GM18520 (cell line): ENCODE data around the gene ARID4B.

Source experiments
- ATAC-seq: cut with Tn5 transposase; IDR thresholded peaks from one replicate; pipeline ENCODE4 v1.9.1; 2021; ENCODE audit not compliant: unreplicated experiment

Gene ARID4B

GRCh38 chr1:235129774-235130570 is 198.0 kb downstream of the ARID4B start:
- no peak for ATAC-seq

- peak; percentile 89 for ATAC-seq
These were observed 199.3 kb downstream of the ARID4B start, which contains the start of gene TOMM20 for GRCh38 chr1:235128456-235129328. Gene TOMM20, minus strand, starts transcription at chr1:235128837. Its CDS starts 122 bp downstream, at chr1:235128715.

- ATAC-seq: no peak
These were observed 200.1 kb downstream of the ARID4B start for GRCh38 chr1:235127732-235128455.

DNA sequence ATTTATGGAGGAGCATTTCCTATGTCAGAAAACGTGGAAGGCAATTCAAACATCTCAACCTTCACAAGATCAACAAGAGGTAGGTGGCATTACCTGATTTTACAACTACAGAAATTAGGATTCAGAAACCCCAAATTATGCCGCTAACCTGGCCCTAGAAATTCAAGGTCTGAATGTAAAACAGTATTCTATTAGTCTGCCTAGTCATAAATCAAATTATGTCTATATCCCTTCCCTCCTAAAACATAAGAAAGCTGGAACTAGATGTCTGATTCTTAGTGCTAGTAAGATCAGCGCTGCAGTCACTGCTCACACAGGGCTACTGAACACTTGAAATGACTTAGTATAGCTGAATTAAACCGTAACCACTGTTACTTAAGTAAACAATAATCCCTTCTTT is 200.8 kb downstream of the ARID4B start:
- no peak for ATAC-seq

GRCh38 chr1:235124665-235125064 is 203.3 kb downstream of the ARID4B start:
- no peak for ATAC-seq

DNA sequence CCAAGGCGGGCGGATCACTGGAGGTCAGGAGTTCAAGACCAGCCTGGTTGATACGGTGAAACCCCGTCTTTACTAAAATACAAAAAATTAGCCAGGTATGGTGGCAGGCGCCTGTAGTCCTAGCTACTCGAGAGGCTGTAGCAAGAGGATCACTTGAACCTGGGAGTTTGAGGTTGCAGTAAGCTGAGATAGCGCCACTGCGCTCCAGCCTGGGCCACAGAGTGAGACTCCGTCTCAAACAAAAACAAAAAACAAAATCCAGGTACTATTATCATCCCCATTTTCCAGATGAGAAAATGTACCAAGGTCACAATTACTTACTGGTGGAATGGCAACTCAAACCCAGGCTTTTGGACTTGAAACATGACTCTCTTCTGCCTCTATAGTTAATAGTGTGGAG is 203.9 kb downstream of the ARID4B start:
- no peak for ATAC-seq

DNA sequence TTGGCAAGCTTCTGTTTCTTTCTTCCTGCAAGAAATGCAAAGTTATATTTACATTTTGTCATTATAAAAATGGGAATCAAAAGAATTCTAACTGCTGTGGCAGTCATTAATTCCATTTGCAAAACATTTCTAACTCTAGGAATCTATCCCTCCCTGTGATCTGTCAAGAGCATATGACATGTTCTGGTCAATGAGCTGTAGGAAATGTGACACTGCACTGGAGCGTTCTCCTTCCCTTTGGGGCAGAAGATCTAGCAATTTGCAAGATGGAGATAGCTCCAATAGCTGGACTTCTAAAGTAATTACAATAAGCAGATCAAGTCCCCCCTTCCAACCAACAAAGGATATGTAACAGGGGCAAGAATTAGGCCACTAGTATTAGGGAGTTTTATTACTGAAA is 205.6 kb downstream of the ARID4B start:
- no peak for ATAC-seq
